Chondrocyte (in vitro differentiated cells): ENCODE measurements around the gene UBE3C. TPM values are rescaled to one million over a fixed set of nuclear protein-coding genes. Genes with fewer than 3 reads are reported as not detected.

ENCODE experiments used
- DNase-seq: peaks from one replicate; pipeline ENCODE4 v3.0.0; 2021; ENCODE audit warnings: mixed read lengths, low spot score
- H3K27ac Mint-ChIP-seq: one replicate; pipeline ENCODE4 v1.8.0; 2021; ENCODE audit warnings: mild to moderate bottlenecking, moderate library complexity, mixed read lengths; ENCODE audit not compliant: unreplicated experiment
- H3K27me3 Mint-ChIP-seq: 2 replicates; pipeline ENCODE4 v1.8.0; 2021; ENCODE audit warnings: low read depth, mixed read lengths
- H3K36me3 Mint-ChIP-seq: 2 replicates; pipeline ENCODE4 v1.8.0; 2021; ENCODE audit warnings: low read depth, mixed read lengths
- H3K4me1 Mint-ChIP-seq: 2 replicates; pipeline ENCODE4 v1.8.0; 2021; ENCODE audit warnings: low read depth, mild to moderate bottlenecking, mixed read lengths
- H3K4me3 Mint-ChIP-seq: one replicate; pipeline ENCODE4 v1.8.0; 2021; ENCODE audit warnings: mild to moderate bottlenecking, moderate library complexity, mixed read lengths; ENCODE audit not compliant: unreplicated experiment
- H3K9me3 Mint-ChIP-seq: 2 replicates; pipeline ENCODE4 v1.8.0; 2021; ENCODE audit warnings: low read depth, mixed read lengths
- CTCF ChIP-seq: fragments of 200-600 bp; sonication (generic); IDR thresholded peaks from 2 replicates; pipeline ENCODE4 v1.5.0; 2021; ENCODE audit warnings: antibody characterized with exemption, mild to moderate bottlenecking, moderate library complexity
- total RNA-seq: library from RNA; stranded (reverse); gene quantifications from 3 replicates; pipeline ENCODE4 v1.2.1, GENCODE V29; 2021

The UBE3C gene
- total RNA-seq, 1 donor from 2014 or later: 58.9 TPM

DNA sequence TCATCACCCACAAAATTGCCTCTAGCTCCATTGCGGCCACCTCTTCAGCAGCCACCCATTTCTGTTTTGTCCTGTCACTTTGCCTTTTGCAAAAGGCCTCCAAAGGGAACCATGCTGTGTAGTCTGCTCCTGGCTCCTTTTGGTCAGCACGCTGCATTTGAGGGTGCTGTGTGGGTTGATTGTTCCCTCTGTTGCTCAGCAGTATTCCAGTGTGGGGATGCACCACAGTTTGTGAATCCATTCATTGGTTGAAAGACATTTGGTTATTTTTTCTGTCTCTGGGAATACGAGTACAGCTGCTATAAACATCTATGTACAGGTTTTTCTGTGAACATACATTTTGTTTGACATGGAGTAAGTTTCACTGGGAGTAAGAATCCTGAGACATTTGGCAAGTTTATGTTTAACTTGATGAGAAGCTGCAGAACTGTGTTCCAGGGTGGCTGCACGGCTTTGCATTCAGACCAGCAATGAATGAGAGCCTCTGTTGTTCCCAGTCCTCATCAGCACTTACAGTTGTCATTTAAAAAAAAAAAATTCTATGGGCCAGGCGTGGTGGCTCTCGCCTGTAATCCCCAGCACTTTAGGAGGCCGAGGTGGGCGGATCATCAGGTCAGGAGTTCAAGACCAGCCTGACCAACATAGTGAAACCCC is 82.3 kb downstream of the UBE3C start:
- no peaks in the 10 kb centered on the region for H3K27me3 Mint-ChIP-seq
- no peak for TF ChIP-seq CTCF
- no peaks in the 10 kb centered on the region for H3K9me3 Mint-ChIP-seq
- H3K4me3 Mint-ChIP-seq: no peak overlapping the region
- H3K36me3 Mint-ChIP-seq: peaks cover 10% of the 10 kb centered on the region
- H3K27ac Mint-ChIP-seq: peak overlapping the region; percentile 2
- H3K4me1 Mint-ChIP-seq: peaks cover 4% of the 10 kb centered on the region
- DNase-seq: no peak

- Mint-ChIP-seq H3K27me3 (no peaks in the 10 kb centered on the region), H3K4me1 (peaks cover 4% of the 10 kb centered on the region), H3K36me3 (peaks cover 9% of the 10 kb centered on the region), H3K27ac (no peak overlapping the region), H3K9me3 (no peaks in the 10 kb centered on the region), H3K4me3 (no peak overlapping the region)
- no peak for TF ChIP-seq CTCF
- DNase-seq: no peak
These were observed 84.0 kb downstream of the UBE3C start for GRCh38 chr7:157222687-157223086.

- peaks cover 4% of the 10 kb centered on the region for H3K36me3 Mint-ChIP-seq
- peaks cover 4% of the 10 kb centered on the region for H3K4me1 Mint-ChIP-seq
- peak; percentile 76 for TF ChIP-seq CTCF
- no peak for DNase-seq
- no peaks in the 10 kb centered on the region for H3K27me3 Mint-ChIP-seq
- no peak overlapping the region for H3K4me3 Mint-ChIP-seq
- H3K27ac Mint-ChIP-seq: peak overlapping the region; percentile 25
- H3K9me3 Mint-ChIP-seq: no peaks in the 10 kb centered on the region
These were observed 85.9 kb downstream of the UBE3C start for GRCh38 chr7:157224627-157225026.

- Mint-ChIP-seq H3K27ac (no peak overlapping the region), H3K27me3 (no peaks in the 10 kb centered on the region), H3K4me1 (peaks cover 4% of the 10 kb centered on the region), H3K36me3 (peaks cover 15% of the 10 kb centered on the region), H3K4me3 (no peak overlapping the region), H3K9me3 (no peaks in the 10 kb centered on the region)
- TF ChIP-seq CTCF: peak; percentile 73
- DNase-seq: no peak
These were observed 90.2 kb downstream of the UBE3C start for GRCh38 chr7:157228864-157229422.

- H3K27me3 Mint-ChIP-seq: no peaks in the 10 kb centered on the region
- peaks cover 18% of the 10 kb centered on the region for H3K4me1 Mint-ChIP-seq
- H3K36me3 Mint-ChIP-seq: peaks cover 22% of the 10 kb centered on the region
- no peak overlapping the region for H3K4me3 Mint-ChIP-seq
- TF ChIP-seq CTCF: no peak
- no peaks in the 10 kb centered on the region for H3K9me3 Mint-ChIP-seq
- DNase-seq: no peak
- no peak overlapping the region for H3K27ac Mint-ChIP-seq
These were observed 95.0 kb downstream of the UBE3C start for GRCh38 chr7:157233677-157234076.
